IPS-18a (cell line): ENCODE data around the gene LRRFIP2.

Experiments used
- H3K27ac ChIP-seq: one replicate; pipeline ENCODE4 v1.5.1; 2013; ENCODE audit warnings: low read length
- H3K27me3 ChIP-seq: one replicate; pipeline ENCODE4 v1.6.1; 2013; ENCODE audit warnings: mild to moderate bottlenecking, low read length; ENCODE audit not compliant: control insufficient read depth, insufficient read depth
- H3K36me3 ChIP-seq: one replicate; pipeline ENCODE4 v1.6.1; 2013; ENCODE audit warnings: low read depth, low read length; ENCODE audit not compliant: control insufficient read depth
- H3K4me1 ChIP-seq: one replicate; pipeline ENCODE4 v1.6.1; 2013; ENCODE audit warnings: low read depth, low read length; ENCODE audit not compliant: control insufficient read depth
- H3K4me3 ChIP-seq: one replicate; pipeline ENCODE4 v1.5.1; 2013; ENCODE audit warnings: low read length
- H3K9ac ChIP-seq: one replicate; pipeline ENCODE4 v1.6.1; 2013; ENCODE audit warnings: mild to moderate bottlenecking, low read length, moderate library complexity
- H3K9me3 ChIP-seq: one replicate; pipeline ENCODE4 v1.6.1; 2013; ENCODE audit warnings: low read depth, low read length; ENCODE audit not compliant: control insufficient read depth

The LRRFIP2 gene

GRCh38 chr3:37015642-37016041 is 158.7 kb downstream of the LRRFIP2 start:
- Histone ChIP-seq H3K27me3 (no peaks in the 10 kb centered on the region), H3K4me3 (no peak overlapping the region), H3K9me3 (no peaks in the 10 kb centered on the region), H3K4me1 (no peaks in the 10 kb centered on the region), H3K36me3 (peaks cover 77% of the 10 kb centered on the region), H3K9ac (no peak overlapping the region), H3K27ac (no peak overlapping the region)

GRCh38 chr3:37014620-37015019 is 159.8 kb downstream of the LRRFIP2 start:
- Histone ChIP-seq H3K36me3 (peaks cover 68% of the 10 kb centered on the region), H3K27ac (no peak overlapping the region)

More at GRCh38 chr3:37014620-37015019, 159.8 kb downstream of the LRRFIP2 start:
- H3K9ac ChIP-seq: no peak overlapping the region
- H3K9me3 ChIP-seq: no peaks in the 10 kb centered on the region
- H3K4me1 ChIP-seq: no peaks in the 10 kb centered on the region
- H3K4me3 ChIP-seq: no peak overlapping the region
- no peaks in the 10 kb centered on the region for H3K27me3 ChIP-seq
